Trophoblast cell (in vitro differentiated cells and primary cell): ENCODE results near the gene B3GALNT2.
"Not testable (repeated sequence)": the region's sequence is repeated elsewhere in the genome, so short reads cannot be mapped to it uniquely, and the experiment has no call there.

Experiments used
- DNase-seq, 2 donors: peaks; one replicate each; pipeline ENCODE4 v3.0.0-alpha.2; 2016
- H2AFZ ChIP-seq: 2 replicates; pipeline ENCODE4 v1.6.1; 2013; ENCODE audit warnings: low read length, moderate library complexity, mild to moderate bottlenecking; ENCODE audit not compliant: insufficient read depth, poor library complexity
- H2AK5ac ChIP-seq: 2 replicates; pipeline ENCODE4 v1.6.1; 2013; ENCODE audit warnings: mild to moderate bottlenecking, low read length
- H2BK120ac ChIP-seq: 2 replicates; pipeline ENCODE4 v1.6.1; 2013; ENCODE audit warnings: low read length, mild to moderate bottlenecking, moderate library complexity; ENCODE audit not compliant: insufficient read depth, poor library complexity
- H2BK12ac ChIP-seq: 2 replicates; pipeline ENCODE4 v1.6.1; 2013; ENCODE audit warnings: mild to moderate bottlenecking, low read length, moderate library complexity
- H2BK5ac ChIP-seq: 2 replicates; pipeline ENCODE4 v1.6.1; 2013; ENCODE audit warnings: low read length, low read depth, moderate library complexity, mild to moderate bottlenecking; ENCODE audit not compliant: poor library complexity
- H3K14ac ChIP-seq: 2 replicates; pipeline ENCODE4 v1.6.1; 2013; ENCODE audit warnings: mild to moderate bottlenecking, low read length
- H3K18ac ChIP-seq: 2 replicates; pipeline ENCODE4 v1.6.1; 2013; ENCODE audit warnings: mild to moderate bottlenecking, low read length
- H3K23ac ChIP-seq: 2 replicates; pipeline ENCODE4 v1.6.1; 2013; ENCODE audit warnings: low read length
- H3K27ac ChIP-seq: 2 replicates; pipeline ENCODE4 v1.5.1; 2013; ENCODE audit warnings: low read depth, mild to moderate bottlenecking, inconsistent platforms, low read length, moderate library complexity
- H3K27me3 ChIP-seq: 2 replicates; pipeline ENCODE4 v1.6.1; 2013; ENCODE audit warnings: inconsistent platforms, mild to moderate bottlenecking, low read length, moderate library complexity; ENCODE audit not compliant: insufficient read depth
- H3K36me3 ChIP-seq, 2 experiments: 1 replicate in 1 of 2; 2 replicates in 1 of 2; pipeline ENCODE4 v1.6.1; 2013; ENCODE audit warnings: low read length in 2 of 2, mild to moderate bottlenecking in 2 of 2, moderate library complexity in 1 of 2; ENCODE audit not compliant: insufficient read depth in 2 of 2, control insufficient read depth in 1 of 2
- H3K4ac ChIP-seq: 2 replicates; pipeline ENCODE4 v1.6.1; 2013; ENCODE audit warnings: low read depth, mild to moderate bottlenecking, low read length, moderate library complexity
- H3K4me1 ChIP-seq, 2 experiments: 1 replicate in 1 of 2; 2 replicates in 1 of 2; pipeline ENCODE4 v1.6.1; 2013; ENCODE audit warnings: low read length in 2 of 2, mild to moderate bottlenecking in 2 of 2, moderate library complexity in 1 of 2; ENCODE audit not compliant: insufficient read depth in 2 of 2, control insufficient read depth in 1 of 2
- H3K4me2 ChIP-seq: 2 replicates; pipeline ENCODE4 v1.6.1; 2013; ENCODE audit warnings: inconsistent platforms, mild to moderate bottlenecking, low read length, moderate library complexity
- H3K4me3 ChIP-seq: 2 replicates; pipeline ENCODE4 v1.5.1; 2013; ENCODE audit warnings: mild to moderate bottlenecking, low read depth, low read length, inconsistent platforms
- H3K79me1 ChIP-seq: one replicate; pipeline ENCODE4 v1.6.1; 2013; ENCODE audit warnings: low read length
- H3K79me2 ChIP-seq: 2 replicates; pipeline ENCODE4 v1.6.1; 2013; ENCODE audit warnings: low read length, mild to moderate bottlenecking; ENCODE audit not compliant: control insufficient read depth, insufficient read depth, poor library complexity
- H3K9ac ChIP-seq: 2 replicates; pipeline ENCODE4 v1.6.1; 2013; ENCODE audit warnings: mild to moderate bottlenecking, low read length
- H3K9me3 ChIP-seq: 2 replicates; pipeline ENCODE4 v1.6.1; 2013; ENCODE audit warnings: low read depth, mild to moderate bottlenecking, control low read depth, inconsistent platforms, low read length; ENCODE audit not compliant: insufficient read depth
- H4K12ac ChIP-seq: 2 replicates; pipeline ENCODE4 v1.6.1; 2013; ENCODE audit warnings: low read depth, mild to moderate bottlenecking, low read length, moderate library complexity
- H4K8ac ChIP-seq: 2 replicates; pipeline ENCODE4 v1.6.1; 2013; ENCODE audit warnings: low read depth, mild to moderate bottlenecking, low read length, moderate library complexity
- H4K91ac ChIP-seq: one replicate; pipeline ENCODE4 v1.6.1; 2013; ENCODE audit warnings: low read depth, mild to moderate bottlenecking, low read length, moderate library complexity
- WGBS: extraction: QIAGEN DNeasy Blood & Tissue Kit; methylation state at CpG from one replicate; pipeline ENCODE4 v1.1.7; 2013; ENCODE audit warnings: missing lambda C conversion rate; ENCODE audit not compliant: insufficient read length, insufficient coverage; ENCODE audit errors: extremely low coverage; 5-methylcytosine and 5-hydroxymethylcytosine counted together

The B3GALNT2 gene

DNA sequence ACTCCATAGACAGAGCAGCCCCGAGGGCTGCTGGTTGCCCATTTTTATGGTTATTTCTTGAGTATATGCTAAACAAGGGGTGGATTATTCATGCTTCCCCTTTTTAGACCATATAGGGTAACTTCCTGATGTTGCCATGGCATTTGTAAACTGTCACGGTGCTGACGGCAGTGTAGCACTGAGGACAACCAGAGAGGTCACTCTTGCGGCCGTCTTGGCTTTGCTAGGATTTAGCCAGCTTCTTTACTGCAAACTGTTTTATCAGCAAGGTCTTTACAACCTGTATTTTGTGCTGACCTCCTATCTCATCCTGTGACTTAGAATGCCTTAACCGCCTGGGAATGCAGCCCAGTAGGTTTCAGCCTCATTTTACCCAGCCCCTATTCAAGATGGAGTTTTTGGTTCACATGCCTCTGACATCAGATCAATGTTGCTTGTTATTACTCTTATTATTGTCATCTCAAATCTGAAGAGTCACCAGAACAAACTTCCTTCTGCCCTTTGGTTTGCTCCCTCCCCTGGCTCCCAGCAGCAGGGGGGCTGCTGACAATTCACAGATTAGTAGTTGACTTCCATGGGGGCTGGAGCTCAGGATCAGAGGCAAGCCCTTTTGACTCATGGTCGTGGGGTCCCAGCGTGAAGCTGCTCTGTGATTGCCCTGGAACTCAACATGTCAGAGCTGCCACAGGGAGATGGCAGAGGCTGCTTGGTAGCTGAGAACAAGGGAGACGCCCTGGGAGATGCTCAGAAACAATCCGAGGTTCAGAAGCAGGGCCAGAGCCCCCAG lies 42.3 kb upstream of the B3GALNT2 start:
- not testable (repeated sequence) for H3K36me3 ChIP-seq, H3K9ac ChIP-seq, H3K18ac ChIP-seq, H2BK5ac ChIP-seq, H3K4me3 ChIP-seq, H4K12ac ChIP-seq, H3K79me1 ChIP-seq, H3K14ac ChIP-seq, H2AK5ac ChIP-seq, H3K79me2 ChIP-seq, H3K4ac ChIP-seq, H3K23ac ChIP-seq, H2BK12ac ChIP-seq, H3K27me3 ChIP-seq, H2AFZ ChIP-seq, H3K9me3 ChIP-seq, H3K4me1 ChIP-seq, H3K4me2 ChIP-seq, H3K27ac ChIP-seq
- peak; percentile 54 to 72 for DNase-seq
- no CpG with 5 or more reads among the region's 10 CpGs for WGBS
- Histone ChIP-seq H4K91ac (peak overlapping the region; percentile 16), H4K8ac (peak overlapping the region; percentile 5), H2BK120ac (peak overlapping the region; percentile 13)

DNA sequence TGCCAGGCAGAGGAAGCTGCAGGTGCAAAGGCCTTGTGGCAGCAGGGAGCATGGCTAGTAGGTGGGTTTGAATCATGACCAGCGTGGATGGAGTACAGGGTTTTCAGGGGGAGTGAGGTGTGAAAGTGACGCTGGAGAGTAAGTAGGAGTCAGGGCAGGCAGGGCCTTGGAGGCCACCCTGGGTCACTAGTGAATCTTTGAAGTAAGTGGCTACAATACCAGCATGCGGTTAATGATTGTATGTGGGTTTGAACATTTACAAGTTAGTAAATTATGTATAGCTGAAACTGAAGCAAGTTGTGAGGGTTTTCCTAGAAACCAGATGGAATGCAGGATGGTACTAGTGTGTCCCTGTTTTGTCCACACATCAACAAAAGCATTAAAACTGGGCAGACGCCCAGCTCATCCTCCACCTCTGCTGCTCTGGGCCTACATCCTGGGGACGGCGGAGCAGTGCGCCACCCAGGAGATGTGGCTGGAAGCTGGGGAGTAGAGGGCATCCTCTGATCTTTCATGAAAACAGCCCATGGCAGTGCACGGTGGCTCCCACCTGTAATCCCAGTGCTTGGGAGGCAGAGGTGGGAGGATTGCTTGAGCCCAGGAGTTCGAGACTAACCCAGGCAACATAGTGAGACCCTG lies 41.2 kb upstream of the B3GALNT2 start:
- Histone ChIP-seq H3K9me3 (no peaks in the 10 kb centered on the region), H2BK12ac (no peak overlapping the region), H3K79me1 (no peaks in the 10 kb centered on the region), H3K4me3 (no peak overlapping the region), H4K91ac (no peak overlapping the region), H3K4me2 (no peak overlapping the region), H3K14ac (no peak overlapping the region), H3K79me2 (no peaks in the 10 kb centered on the region), H3K27me3 (no peaks in the 10 kb centered on the region), H2BK120ac (no peak overlapping the region), H3K4ac (no peak overlapping the region), H4K8ac (no peak overlapping the region), H2AK5ac (no peak overlapping the region), H2BK5ac (no peak overlapping the region), H4K12ac (no peak overlapping the region), H3K27ac (no peak overlapping the region), H3K36me3 (no peaks in the 10 kb centered on the region), H2AFZ (no peak overlapping the region), H3K18ac (no peak overlapping the region), H3K4me1 (no peaks in the 10 kb centered on the region), H3K9ac (no peak overlapping the region), H3K23ac (no peak overlapping the region)
- WGBS: no CpG with 5 or more reads among the region's 9 CpGs
- peak; percentile 23 to 68 for DNase-seq

DNA sequence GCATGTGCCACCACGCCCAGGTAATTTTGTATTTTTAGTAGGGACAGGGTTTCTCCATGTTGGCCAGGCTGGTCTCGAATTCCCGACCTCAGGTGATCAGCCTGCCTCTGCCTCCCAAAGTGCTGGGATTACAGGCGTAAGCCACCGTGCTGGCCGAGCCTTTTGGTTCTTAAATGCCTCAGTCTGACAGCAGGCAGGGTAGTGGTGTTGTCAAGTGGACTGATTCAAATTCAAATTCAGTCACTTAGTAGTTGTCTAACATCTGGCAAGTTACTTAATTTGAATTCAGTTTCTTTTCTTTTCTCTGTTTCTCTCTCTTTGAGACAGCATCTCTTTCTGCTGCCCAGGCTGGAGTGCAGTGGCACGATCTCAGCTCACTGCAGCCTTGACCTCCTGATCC lies 38.6 kb upstream of the B3GALNT2 start:
- H3K27me3 ChIP-seq, H4K91ac ChIP-seq, H3K27ac ChIP-seq, H2BK5ac ChIP-seq, H3K18ac ChIP-seq, H3K79me2 ChIP-seq, H2AK5ac ChIP-seq, H3K36me3 ChIP-seq, DNase-seq, H3K9ac ChIP-seq, H3K23ac ChIP-seq, H3K79me1 ChIP-seq, H2AFZ ChIP-seq, H2BK120ac ChIP-seq, H3K4ac ChIP-seq, H3K4me2 ChIP-seq, H4K12ac ChIP-seq, H4K8ac ChIP-seq, H3K4me1 ChIP-seq, H2BK12ac ChIP-seq, H3K14ac ChIP-seq, H3K9me3 ChIP-seq, H3K4me3 ChIP-seq: not testable (repeated sequence)
- WGBS: no CpG with 5 or more reads among the region's 7 CpGs

DNA sequence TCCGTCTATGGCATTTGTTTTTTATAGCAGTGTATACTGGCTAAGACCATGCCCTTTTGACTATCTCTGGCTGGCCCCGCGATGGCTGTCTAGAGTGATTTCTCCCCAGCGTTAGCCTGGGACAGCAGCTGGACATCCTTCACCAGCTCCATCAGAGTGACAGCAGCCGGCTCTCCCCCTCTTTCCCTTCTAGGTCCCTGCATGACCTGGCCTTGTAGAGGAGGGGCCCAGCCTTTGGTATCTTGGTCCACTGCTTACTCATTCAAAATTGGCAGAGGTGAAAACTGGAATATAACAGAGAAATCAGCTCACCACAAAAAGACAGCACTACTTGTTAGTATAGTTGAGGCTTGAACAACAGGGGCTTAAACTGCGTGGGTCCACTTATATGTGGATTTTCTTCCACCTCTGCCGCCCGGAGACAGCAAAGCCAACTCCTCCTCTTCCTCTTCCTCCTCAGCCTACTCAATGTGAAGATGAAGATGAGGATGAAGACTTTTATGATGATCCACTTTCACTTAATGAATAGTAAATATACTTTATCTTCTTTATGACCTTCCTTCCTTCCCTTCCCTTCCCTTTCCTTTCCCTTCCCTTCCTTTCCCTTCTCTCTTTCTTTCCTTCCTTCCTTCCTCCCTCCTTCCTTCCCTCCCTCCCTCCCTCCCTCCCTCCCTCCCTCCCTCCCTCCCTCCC lies 29.4 kb upstream of the B3GALNT2 start:
- DNase-seq: no peak
- Histone ChIP-seq H3K18ac (no peak overlapping the region), H3K27me3 (no peaks in the 10 kb centered on the region), H3K9ac (no peak overlapping the region), H3K4me2 (no peak overlapping the region), H2AK5ac (no peak overlapping the region), H2BK5ac (no peak overlapping the region), H4K91ac (no peak overlapping the region), H3K14ac (no peak overlapping the region), H3K4ac (no peak overlapping the region), H3K4me1 (no peaks in the 10 kb centered on the region), H3K36me3 (no peaks in the 10 kb centered on the region), H3K4me3 (no peak overlapping the region), H3K23ac (no peak overlapping the region), H4K12ac (no peak overlapping the region), H3K9me3 (no peaks in the 10 kb centered on the region), H3K79me2 (no peaks in the 10 kb centered on the region), H3K27ac (no peak overlapping the region), H4K8ac (no peak overlapping the region), H2BK120ac (no peak overlapping the region), H2AFZ (no peak overlapping the region), H2BK12ac (no peak overlapping the region), H3K79me1 (no peaks in the 10 kb centered on the region)
- WGBS: no CpG with 5 or more reads among the region's 8 CpGs
